Panc1 (cell line): ENCODE results near the gene ZFP36L1. TPM values are rescaled to one million over a fixed set of nuclear protein-coding genes. Genes with fewer than 3 reads are reported as not detected.

ENCODE experiments used
- ATAC-seq: fragments of 200-7000 bp; cut with Tn5 transposase; 2 replicates; pipeline ENCODE4 v1.9.1; 2020; ENCODE audit warnings: mild to moderate bottlenecking, moderate library complexity
- BruUV-seq: library from RNA; stranded (reverse); fragments of 400-500 nt; replicated peaks from 2 replicates; lab custom pipeline; 2021; lab: Mats Ljungman, UMichigan
- CTCF ChIA-PET: fragments of 300-600 bp; sonication (Branson Sonifier 250); formaldehyde crosslinking; loops from one replicate; lab custom pipeline; 2022; ENCODE audit warnings: antibody characterized with exemption; lab: Charles Lee
- POLR2A ChIA-PET: fragments of 300-600 bp; sonication (Branson Sonifier 250); formaldehyde crosslinking; loops from one replicate; lab custom pipeline; 2022; ENCODE audit warnings: antibody characterized with exemption; lab: Charles Lee
- DNase-seq: peaks from one replicate; pipeline ENCODE4 v3.0.0-alpha.2; 2010; ENCODE audit warnings: low read depth, low spot score
- H3K27ac ChIP-seq: 2 replicates; pipeline ENCODE4 v1.5.1; 2011; ENCODE audit warnings: mild to moderate bottlenecking, low read length, inconsistent platforms
- H3K27me3 ChIP-seq: fragments of 200-500 bp; sonication (Bioruptor generic); 2 replicates; pipeline ENCODE4 v1.6.0; 2014; ENCODE audit warnings: low read length, inconsistent platforms; ENCODE audit not compliant: control insufficient read depth, insufficient read depth
- H3K36me3 ChIP-seq: fragments of 200-500 bp; sonication (Bioruptor generic); 2 replicates; pipeline ENCODE4 v1.5.1; 2014; ENCODE audit warnings: inconsistent platforms, mild to moderate bottlenecking, low read length, moderate library complexity; ENCODE audit not compliant: control insufficient read depth, insufficient read depth
- H3K4me1 ChIP-seq: 2 replicates; pipeline ENCODE4 v1.5.1; 2011; ENCODE audit warnings: inconsistent platforms, mild to moderate bottlenecking, low read length, moderate library complexity; ENCODE audit not compliant: control insufficient read depth, insufficient read depth
- H3K4me3 ChIP-seq, 2 experiments: 2 replicates each; pipeline ENCODE4 v1.5.1; 2011 to 2012; ENCODE audit warnings: low read depth in 2 of 2, low read length in 2 of 2, mild to moderate bottlenecking in 2 of 2, inconsistent platforms in 1 of 2, moderate library complexity in 1 of 2
- H3K9me3 ChIP-seq: fragments of 200-500 bp; sonication (Bioruptor generic); 2 replicates; pipeline ENCODE4 v1.5.1; 2014; ENCODE audit warnings: low read depth, mild to moderate bottlenecking, inconsistent platforms, low read length, moderate library complexity; ENCODE audit not compliant: control insufficient read depth, insufficient read depth
- POLR2AphosphoS5 ChIP-seq: IDR thresholded peaks from 2 replicates; pipeline ENCODE4 v1.6.1; 2012; ENCODE audit warnings: mild to moderate bottlenecking, low read depth, low read length, moderate library complexity
- SIN3A ChIP-seq: IDR thresholded peaks from 2 replicates; pipeline ENCODE4 v1.6.1; 2012; ENCODE audit warnings: low read depth, mild to moderate bottlenecking, low read length, moderate library complexity, borderline replicate concordance; ENCODE audit not compliant: insufficient read depth
- TCF7L2 ChIP-seq: IDR thresholded peaks from 2 replicates; pipeline ENCODE4 v1.6.1; 2011; ENCODE audit warnings: mild to moderate bottlenecking, low read depth, low read length, inconsistent platforms
- in situ Hi-C: cut with HindIII; loops from 2 replicates; pipeline ENCODE4 v1.10.0; 2016; ENCODE audit warnings: low sequenced_read_pairs, low pct_unique_long_range_greater_than_20kb
- intact Hi-C: fragments of 100-400 bp; cut with micrococcal nuclease; formaldehyde crosslinking; loops from one replicate; pipeline ENCODE4 v1.10.0; 2022; ENCODE audit not compliant: unreplicated experiment
- total RNA-seq: library from RNA; stranded (reverse); gene quantifications from one replicate; pipeline ENCODE4 v1.2.1, GENCODE V29; 2021; ENCODE audit not compliant: unreplicated experiment
- TF ChIP-seq, protein P1 (sequence below): fragments of 450-650 bp; IDR thresholded peaks from 2 replicates; pipeline ENCODE4 v1.5.1; 2017; ENCODE audit warnings: mild to moderate bottlenecking
- TF ChIP-seq, protein P2 (sequence below), 2 experiments: IDR thresholded peaks; 2 replicates each; pipeline ENCODE4 v1.6.1; 2011 to 2012; ENCODE audit warnings: low read depth in 2 of 2, control low read depth in 1 of 2, low read length in 1 of 2, mild to moderate bottlenecking in 1 of 2, moderate library complexity in 1 of 2; ENCODE audit not compliant: insufficient read depth in 1 of 2

ZFP36L1 gene
- total RNA-seq, 1 experiment from 2014 or later = 84.9 TPM

DNA sequence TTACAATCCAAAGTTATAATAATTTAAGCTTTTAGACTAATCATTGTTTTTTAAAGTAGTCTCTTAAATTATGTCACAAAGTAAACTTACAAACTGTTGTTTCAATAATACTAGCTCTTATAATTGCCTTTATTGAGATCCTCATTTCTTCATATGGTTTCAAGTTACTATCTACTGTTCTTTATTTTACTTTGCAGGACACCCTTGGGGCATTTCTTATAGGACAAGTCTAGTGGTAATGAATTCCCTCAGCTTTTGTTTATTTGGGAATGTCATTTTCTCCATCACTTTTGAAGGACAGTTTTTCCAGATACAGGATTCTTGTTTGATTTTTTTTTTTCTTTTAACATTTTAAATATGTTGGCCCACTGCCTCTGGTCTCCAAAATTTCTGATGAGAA, 8.1 kb upstream of the ZFP36L1 start:
- ChIA-PET CTCF (no interaction called here), POLR2A (interaction anchor here (0.5 kb wide), 1 partner anchor 809 kb away, joined by 5 read pairs; no protein-coding TSS in a partner anchor)
- in situ Hi-C loops = no loop called here
- intact Hi-C loops = no loop called here
- no TSS peak for BruUV-seq
- H3K4me3 ChIP-seq = no peak overlapping the region
- peaks cover 10% of the 10 kb centered on the region for H3K4me1 ChIP-seq
- H3K27me3 ChIP-seq = no peaks in the 10 kb centered on the region
- 0 out of 2 replicates have a peak, but pooled peaks cover 4% of the 10 kb centered on the region for H3K9me3 ChIP-seq
- TF ChIP-seq, protein P1, sequence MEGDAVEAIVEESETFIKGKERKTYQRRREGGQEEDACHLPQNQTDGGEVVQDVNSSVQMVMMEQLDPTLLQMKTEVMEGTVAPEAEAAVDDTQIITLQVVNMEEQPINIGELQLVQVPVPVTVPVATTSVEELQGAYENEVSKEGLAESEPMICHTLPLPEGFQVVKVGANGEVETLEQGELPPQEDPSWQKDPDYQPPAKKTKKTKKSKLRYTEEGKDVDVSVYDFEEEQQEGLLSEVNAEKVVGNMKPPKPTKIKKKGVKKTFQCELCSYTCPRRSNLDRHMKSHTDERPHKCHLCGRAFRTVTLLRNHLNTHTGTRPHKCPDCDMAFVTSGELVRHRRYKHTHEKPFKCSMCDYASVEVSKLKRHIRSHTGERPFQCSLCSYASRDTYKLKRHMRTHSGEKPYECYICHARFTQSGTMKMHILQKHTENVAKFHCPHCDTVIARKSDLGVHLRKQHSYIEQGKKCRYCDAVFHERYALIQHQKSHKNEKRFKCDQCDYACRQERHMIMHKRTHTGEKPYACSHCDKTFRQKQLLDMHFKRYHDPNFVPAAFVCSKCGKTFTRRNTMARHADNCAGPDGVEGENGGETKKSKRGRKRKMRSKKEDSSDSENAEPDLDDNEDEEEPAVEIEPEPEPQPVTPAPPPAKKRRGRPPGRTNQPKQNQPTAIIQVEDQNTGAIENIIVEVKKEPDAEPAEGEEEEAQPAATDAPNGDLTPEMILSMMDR = no peak
- TF ChIP-seq, protein P2, sequence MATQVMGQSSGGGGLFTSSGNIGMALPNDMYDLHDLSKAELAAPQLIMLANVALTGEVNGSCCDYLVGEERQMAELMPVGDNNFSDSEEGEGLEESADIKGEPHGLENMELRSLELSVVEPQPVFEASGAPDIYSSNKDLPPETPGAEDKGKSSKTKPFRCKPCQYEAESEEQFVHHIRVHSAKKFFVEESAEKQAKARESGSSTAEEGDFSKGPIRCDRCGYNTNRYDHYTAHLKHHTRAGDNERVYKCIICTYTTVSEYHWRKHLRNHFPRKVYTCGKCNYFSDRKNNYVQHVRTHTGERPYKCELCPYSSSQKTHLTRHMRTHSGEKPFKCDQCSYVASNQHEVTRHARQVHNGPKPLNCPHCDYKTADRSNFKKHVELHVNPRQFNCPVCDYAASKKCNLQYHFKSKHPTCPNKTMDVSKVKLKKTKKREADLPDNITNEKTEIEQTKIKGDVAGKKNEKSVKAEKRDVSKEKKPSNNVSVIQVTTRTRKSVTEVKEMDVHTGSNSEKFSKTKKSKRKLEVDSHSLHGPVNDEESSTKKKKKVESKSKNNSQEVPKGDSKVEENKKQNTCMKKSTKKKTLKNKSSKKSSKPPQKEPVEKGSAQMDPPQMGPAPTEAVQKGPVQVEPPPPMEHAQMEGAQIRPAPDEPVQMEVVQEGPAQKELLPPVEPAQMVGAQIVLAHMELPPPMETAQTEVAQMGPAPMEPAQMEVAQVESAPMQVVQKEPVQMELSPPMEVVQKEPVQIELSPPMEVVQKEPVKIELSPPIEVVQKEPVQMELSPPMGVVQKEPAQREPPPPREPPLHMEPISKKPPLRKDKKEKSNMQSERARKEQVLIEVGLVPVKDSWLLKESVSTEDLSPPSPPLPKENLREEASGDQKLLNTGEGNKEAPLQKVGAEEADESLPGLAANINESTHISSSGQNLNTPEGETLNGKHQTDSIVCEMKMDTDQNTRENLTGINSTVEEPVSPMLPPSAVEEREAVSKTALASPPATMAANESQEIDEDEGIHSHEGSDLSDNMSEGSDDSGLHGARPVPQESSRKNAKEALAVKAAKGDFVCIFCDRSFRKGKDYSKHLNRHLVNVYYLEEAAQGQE (IDR thresholded peaks at IDR 0.05; ENCODE audit: insufficient read depth in 1 of 2, low read depth in 2 of 2, low read length in 1 of 2) = no peak
- no peak for TF ChIP-seq SIN3A
- no peak for TF ChIP-seq TCF7L2
- no peak for TF ChIP-seq POLR2AphosphoS5
- no peak for DNase-seq
- no peak overlapping the region for H3K27ac ChIP-seq
- ATAC-seq = no peak
- no peaks in the 10 kb centered on the region for H3K36me3 ChIP-seq

DNA sequence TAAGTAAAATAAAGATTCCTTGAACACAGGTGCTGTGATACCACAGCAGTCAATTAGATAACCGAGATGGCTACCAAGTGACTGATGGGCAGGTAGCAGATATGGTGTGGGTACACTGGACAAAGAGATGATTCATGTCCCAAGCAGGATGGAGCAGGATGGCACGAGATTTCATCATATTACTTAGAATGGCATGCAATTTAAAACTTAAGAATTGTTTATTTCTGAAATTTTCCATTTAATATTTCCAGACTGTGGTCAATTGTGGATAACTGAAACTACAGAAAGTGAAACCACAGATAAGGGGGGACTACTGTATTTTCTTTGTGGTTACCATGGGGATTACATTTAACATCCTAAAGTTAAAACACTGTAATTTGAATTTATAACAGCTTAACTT, 7.5 kb upstream of the ZFP36L1 start:
- no peak for DNase-seq
- no peaks in the 10 kb centered on the region for H3K36me3 ChIP-seq
- H3K27me3 ChIP-seq = no peaks in the 10 kb centered on the region
- POLR2A ChIA-PET = no interaction called here
- CTCF ChIA-PET = no interaction called here
- no peak for ATAC-seq
- intact Hi-C loops (no loop called here), in situ Hi-C loops (no loop called here)
- TF ChIP-seq TCF7L2 (no peak), SIN3A (no peak), POLR2AphosphoS5 (no peak)
- TF ChIP-seq, protein P2 (IDR thresholded peaks at IDR 0.05; ENCODE audit: insufficient read depth in 1 of 2, low read depth in 2 of 2, low read length in 1 of 2) = no peak
- TF ChIP-seq, protein P1 = no peak
- BruUV-seq = no TSS peak
- peaks cover 10% of the 10 kb centered on the region for H3K4me1 ChIP-seq
- no peak overlapping the region for H3K27ac ChIP-seq
- H3K9me3 ChIP-seq = 0 out of 2 replicates have a peak, but pooled peaks cover 4% of the 10 kb centered on the region
- H3K4me3 ChIP-seq = no peak overlapping the region
